GM19025 (cell line): Measurements from ENCODE around the gene STK31.
"Not testable (repeated sequence)": the region's sequence is repeated elsewhere in the genome, so short reads cannot be mapped to it uniquely, and the experiment has no call there.

Experiments
- ATAC-seq: cut with Tn5 transposase; IDR thresholded peaks from one replicate; pipeline ENCODE4 v1.9.1; 2021; ENCODE audit warnings: mild to moderate bottlenecking, low read depth, moderate library complexity; ENCODE audit not compliant: unreplicated experiment

Gene STK31, protein sequence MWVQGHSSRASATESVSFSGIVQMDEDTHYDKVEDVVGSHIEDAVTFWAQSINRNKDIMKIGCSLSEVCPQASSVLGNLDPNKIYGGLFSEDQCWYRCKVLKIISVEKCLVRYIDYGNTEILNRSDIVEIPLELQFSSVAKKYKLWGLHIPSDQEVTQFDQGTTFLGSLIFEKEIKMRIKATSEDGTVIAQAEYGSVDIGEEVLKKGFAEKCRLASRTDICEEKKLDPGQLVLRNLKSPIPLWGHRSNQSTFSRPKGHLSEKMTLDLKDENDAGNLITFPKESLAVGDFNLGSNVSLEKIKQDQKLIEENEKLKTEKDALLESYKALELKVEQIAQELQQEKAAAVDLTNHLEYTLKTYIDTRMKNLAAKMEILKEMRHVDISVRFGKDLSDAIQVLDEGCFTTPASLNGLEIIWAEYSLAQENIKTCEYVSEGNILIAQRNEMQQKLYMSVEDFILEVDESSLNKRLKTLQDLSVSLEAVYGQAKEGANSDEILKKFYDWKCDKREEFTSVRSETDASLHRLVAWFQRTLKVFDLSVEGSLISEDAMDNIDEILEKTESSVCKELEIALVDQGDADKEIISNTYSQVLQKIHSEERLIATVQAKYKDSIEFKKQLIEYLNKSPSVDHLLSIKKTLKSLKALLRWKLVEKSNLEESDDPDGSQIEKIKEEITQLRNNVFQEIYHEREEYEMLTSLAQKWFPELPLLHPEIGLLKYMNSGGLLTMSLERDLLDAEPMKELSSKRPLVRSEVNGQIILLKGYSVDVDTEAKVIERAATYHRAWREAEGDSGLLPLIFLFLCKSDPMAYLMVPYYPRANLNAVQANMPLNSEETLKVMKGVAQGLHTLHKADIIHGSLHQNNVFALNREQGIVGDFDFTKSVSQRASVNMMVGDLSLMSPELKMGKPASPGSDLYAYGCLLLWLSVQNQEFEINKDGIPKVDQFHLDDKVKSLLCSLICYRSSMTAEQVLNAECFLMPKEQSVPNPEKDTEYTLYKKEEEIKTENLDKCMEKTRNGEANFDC

GRCh38 chr7:23710000-23710399, at the start of gene STK31:
Gene STK31 (plus strand): TSS chr7:23710219. CDS start chr7:23710286, 67 bp downstream.
- ATAC-seq: no peak

GRCh38 chr7:23661385-23661784, 48.6 kb upstream of the STK31 start:
- no peak for ATAC-seq

- no peak for ATAC-seq
Measured at GRCh38 chr7:23662124-23662983, 47.7 kb upstream of the STK31 start.

- no peak for ATAC-seq
Measured at GRCh38 chr7:23662984-23663313, 47.1 kb upstream of the STK31 start.

DNA sequence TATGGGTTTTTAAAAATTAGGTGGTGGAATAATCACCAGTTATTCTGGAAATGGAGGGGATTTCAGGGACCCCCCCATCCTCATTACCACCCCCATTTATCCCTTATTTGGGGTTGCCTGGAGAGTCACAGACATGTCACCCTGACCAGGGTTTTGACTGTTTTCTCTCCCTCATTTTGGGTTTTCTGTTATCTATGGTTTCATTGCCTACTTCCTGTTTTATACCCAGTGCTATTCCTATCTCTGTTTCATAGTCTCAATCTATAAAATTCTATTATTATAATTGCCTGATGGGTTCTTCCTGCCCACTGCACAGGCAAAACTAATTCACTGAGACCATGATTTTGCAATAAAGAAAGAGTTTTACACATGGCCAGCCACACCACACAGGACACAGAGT, 45.9 kb upstream of the STK31 start:
- ATAC-seq: no peak

- no peak for ATAC-seq
Measured at GRCh38 chr7:23672033-23672432, 38.0 kb upstream of the STK31 start.

- peak; percentile 99 for ATAC-seq
Measured at GRCh38 chr7:23679898-23680413, 30.1 kb upstream of the STK31 start, which contains the start of gene FAM221A. Gene FAM221A (plus strand): TSS chr7:23680199. CDS start chr7:23680219, 20 bp downstream.

DNA sequence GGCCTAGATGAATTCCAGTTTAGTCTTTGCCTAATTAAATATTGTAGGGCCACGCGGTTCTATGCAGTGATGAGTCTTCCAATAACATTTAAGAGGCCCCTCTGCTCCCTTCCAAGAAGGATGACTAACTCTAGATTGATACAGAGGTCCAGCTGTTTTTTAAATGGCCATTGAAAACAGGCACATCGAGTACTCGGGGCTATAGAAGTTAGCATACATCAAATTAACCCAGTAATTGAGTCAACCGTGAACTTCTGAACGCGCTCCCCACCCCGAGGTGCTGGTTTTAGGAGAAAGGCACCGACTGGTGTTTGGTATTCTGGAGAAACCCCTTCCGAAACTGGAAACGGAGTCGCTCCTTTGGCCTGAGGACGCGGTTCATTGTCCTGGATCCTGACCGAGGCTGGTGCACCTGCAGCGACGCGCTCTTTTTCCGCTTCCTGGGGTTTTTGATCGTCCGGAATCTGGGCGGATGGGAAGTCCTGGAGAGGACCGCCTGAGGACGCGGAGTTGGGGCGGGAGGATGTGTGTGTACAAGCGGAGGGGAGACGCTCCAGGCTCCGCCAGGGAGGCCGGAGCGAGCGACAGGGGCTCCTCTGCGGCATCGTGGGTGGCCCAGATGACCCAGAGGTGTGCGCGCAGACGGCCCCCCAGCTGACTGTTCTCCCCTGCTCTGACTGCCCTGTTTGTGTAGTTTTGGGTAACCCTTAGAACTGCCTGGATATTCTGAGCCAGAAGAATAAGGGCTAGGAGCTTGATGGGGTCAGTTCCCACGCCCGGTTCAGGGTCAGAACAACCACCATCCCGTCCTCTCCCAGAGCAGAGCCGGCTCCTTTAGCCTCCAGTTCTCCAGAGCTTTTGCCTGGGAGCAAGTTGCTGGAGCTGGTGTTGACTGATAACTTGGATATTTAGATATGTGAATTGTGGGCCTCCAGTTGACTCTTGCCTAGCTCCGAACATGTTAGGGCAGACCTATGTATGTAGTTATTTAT, 29.3 kb upstream of the STK31 start:
- ATAC-seq: peak; percentile 22

- ATAC-seq: not testable (repeated sequence)
Measured at GRCh38 chr7:23684041-23684440, 26.0 kb upstream of the STK31 start.

- no peak for ATAC-seq
Measured at GRCh38 chr7:23685731-23686130, 24.3 kb upstream of the STK31 start.

GRCh38 chr7:23687011-23687410, 23.0 kb upstream of the STK31 start:
- no peak for ATAC-seq

GRCh38 chr7:23689165-23689564, 20.9 kb upstream of the STK31 start:
- ATAC-seq: no peak

- ATAC-seq: no peak
Measured at GRCh38 chr7:23691320-23691719, 18.7 kb upstream of the STK31 start.

GRCh38 chr7:23693224-23693623, 16.8 kb upstream of the STK31 start:
- ATAC-seq: no peak

DNA sequence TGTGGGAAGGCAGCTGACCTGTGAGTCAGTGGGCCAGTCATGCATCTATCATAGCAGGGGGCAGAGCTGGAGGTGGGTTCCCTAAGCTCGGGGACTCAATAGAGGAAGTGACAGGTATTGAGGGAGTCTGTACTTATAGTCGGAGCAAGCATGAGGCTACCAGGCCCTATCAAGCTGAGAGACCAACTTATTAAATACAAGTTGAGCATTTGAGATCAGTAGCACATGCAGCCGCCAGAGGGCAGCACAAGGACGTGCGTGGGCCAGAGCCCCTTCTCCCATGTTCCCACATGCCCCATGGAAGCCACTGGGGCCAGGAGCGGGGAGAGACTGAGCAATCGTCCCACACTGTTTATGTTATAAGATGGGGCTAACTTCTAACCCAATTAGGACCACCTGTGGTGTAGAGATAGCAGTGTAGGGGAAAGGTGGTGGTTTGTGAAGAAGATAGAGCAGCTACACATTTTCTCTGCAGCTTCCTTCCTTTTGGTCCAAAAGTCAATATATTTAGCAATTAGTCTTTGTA, 13.0 kb upstream of the STK31 start:
- no peak for ATAC-seq

GRCh38 chr7:23698822-23699221, 11.2 kb upstream of the STK31 start:
- ATAC-seq: no peak

GRCh38 chr7:23700046-23700445, 10.0 kb upstream of the STK31 start:
- no peak for ATAC-seq

- ATAC-seq: no peak
Measured at GRCh38 chr7:23709081-23709750, 803 bp upstream of the STK31 start.
